ENCODE measurements around the gene CXorf58.

Gene CXorf58

DNA sequence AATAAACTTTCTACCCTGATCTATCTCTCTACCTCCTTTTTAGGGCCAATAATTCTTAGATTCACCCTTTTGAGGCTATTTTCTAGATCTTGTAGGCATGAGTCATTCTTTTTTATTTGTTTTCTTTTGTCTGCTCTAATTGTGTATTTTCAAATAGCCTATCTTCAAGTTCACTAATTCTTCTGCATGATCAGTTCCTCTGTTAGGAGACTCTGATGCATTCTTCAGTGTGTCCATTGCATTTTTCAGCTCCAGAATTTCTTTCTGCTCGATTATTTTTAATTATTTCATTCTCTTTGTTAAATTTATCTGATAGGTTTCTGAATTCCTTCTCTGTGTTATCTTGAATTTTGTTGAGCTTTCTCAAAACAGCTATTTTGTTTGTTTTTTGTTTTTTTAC is 11.3 kb downstream of the CXorf58 start:
- Mint-ChIP-seq H3K4me1 (no peaks in the 10 kb centered on the region), H3K27ac (no peak overlapping the region), H3K4me3 (no peak overlapping the region), H3K9me3 (peaks cover 3% of the 10 kb centered on the region), H3K36me3 (peaks cover 3% of the 10 kb centered on the region), H3K27me3 (no peaks in the 10 kb centered on the region)
- ATAC-seq (ENCODE audit: low read depth): no peak
- DNase-seq (ENCODE audit: low spot score in 2 of 2): no peak

GRCh38 chrX:23919706-23920320 is 12.0 kb downstream of the CXorf58 start:
- H3K4me3 Mint-ChIP-seq: no peak overlapping the region

GRCh38 chrX:23926015-23926414 is 18.2 kb downstream of the CXorf58 start:
- H3K27ac Mint-ChIP-seq: no peak overlapping the region
- no peaks in the 10 kb centered on the region for H3K36me3 Mint-ChIP-seq
- ATAC-seq (ENCODE audit: low read depth): no peak
- H3K9me3 Mint-ChIP-seq: no peaks in the 10 kb centered on the region
- no peaks in the 10 kb centered on the region for H3K27me3 Mint-ChIP-seq
- DNase-seq (ENCODE audit: low spot score in 2 of 2): no peak
- H3K4me1 Mint-ChIP-seq: peaks cover 1% of the 10 kb centered on the region
- H3K4me3 Mint-ChIP-seq: no peak overlapping the region

More at GRCh38 chrX:23919706-23920320, 12.0 kb downstream of the CXorf58 start:
- no peak for ATAC-seq (ENCODE audit: low read depth)
- Mint-ChIP-seq H3K27me3 (no peaks in the 10 kb centered on the region), H3K27ac (no peak overlapping the region), H3K36me3 (peaks cover 3% of the 10 kb centered on the region), H3K9me3 (peaks cover 3% of the 10 kb centered on the region), H3K4me1 (no peaks in the 10 kb centered on the region)
- no peak for DNase-seq (ENCODE audit: low spot score in 2 of 2)

DNA sequence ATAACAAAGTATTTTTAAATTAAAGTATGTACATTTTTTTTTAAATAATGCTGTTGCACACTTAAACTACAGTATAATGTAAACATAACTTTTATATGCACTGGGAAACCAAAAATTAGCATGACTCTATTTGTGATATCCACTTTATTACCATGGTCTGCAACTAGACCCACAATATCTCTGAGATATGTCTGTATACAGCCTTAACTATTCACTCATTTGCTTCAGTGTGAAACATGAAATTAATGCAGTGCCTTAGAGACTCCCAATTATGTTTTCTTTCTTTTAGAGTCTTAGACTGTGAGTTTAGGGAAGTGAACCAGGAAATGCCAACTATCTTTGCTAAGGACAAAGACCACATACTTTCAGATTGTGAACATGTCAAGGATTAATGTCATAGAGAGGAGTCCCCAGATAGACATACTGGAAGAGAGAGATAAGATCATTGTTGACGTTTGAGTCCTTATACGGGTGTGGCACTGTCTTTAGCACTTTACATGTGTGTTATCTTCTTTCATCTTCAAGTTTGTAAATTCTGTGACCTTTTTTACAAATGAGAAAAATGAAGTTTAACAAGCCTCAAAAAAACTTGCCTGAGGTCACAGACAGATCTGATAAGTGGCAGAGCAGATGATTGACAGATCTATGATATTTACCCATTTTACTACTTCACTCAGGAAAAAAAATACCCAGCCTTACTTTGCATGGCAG is 23.2 kb downstream of the CXorf58 start:
- no peaks in the 10 kb centered on the region for H3K36me3 Mint-ChIP-seq

DNA sequence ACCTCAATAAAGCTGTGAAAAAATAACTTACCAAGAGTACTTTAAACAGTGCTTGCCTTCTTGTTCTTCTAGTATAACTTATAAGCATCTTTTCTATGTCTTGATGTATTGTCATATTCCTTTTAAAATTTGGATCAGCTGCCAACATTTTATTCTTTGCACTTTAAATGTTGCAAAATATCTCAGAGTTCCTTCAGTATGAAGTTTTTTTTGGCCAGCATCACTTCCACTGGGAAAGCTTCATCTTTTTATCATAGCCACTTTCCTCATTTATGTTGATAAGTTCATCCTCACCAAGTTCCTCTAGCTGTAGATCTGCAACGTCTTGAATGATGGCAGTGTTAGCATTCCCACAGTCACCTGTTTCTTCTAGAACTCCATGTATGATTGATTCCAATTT is 24.2 kb downstream of the CXorf58 start:
- no peaks in the 10 kb centered on the region for H3K9me3 Mint-ChIP-seq
- peaks cover 4% of the 10 kb centered on the region for H3K4me1 Mint-ChIP-seq
- H3K27me3 Mint-ChIP-seq: no peaks in the 10 kb centered on the region
- H3K27ac Mint-ChIP-seq: no peak overlapping the region
- DNase-seq (ENCODE audit: low spot score in 2 of 2): no peak
- no peak overlapping the region for H3K4me3 Mint-ChIP-seq
- ATAC-seq (ENCODE audit: low read depth): no peak
- no peaks in the 10 kb centered on the region for H3K36me3 Mint-ChIP-seq

More for the DNA sequence above, 23.2 kb downstream of the CXorf58 start:
- H3K27me3 Mint-ChIP-seq: no peaks in the 10 kb centered on the region
- ATAC-seq (ENCODE audit: low read depth): no peak
- no peaks in the 10 kb centered on the region for H3K9me3 Mint-ChIP-seq
- no peak overlapping the region for H3K4me3 Mint-ChIP-seq
- no peak for DNase-seq (ENCODE audit: low spot score in 2 of 2)
- peaks cover 4% of the 10 kb centered on the region for H3K4me1 Mint-ChIP-seq
- H3K27ac Mint-ChIP-seq: no peak overlapping the region

DNA sequence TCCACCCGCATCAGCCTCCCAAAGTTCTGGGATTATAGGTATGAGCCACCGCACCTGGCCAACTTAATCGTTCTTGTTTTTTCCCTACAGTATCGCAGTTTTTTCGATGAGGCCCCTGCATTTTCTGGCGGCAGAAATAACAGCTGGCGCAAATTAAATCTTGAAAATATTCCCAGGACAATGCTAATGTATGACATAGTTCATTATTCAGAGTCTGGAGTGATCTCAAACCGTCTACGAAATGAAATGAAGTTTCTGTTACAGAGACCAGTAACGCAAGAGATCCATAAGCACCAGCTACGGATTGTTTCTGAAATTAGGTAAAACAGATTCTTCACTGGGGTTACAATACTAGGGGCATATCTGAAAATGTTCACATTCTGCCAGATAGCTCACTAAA is 27.3 kb downstream of the CXorf58 start:
- Mint-ChIP-seq H3K4me3 (no peak overlapping the region), H3K27ac (no peak overlapping the region), H3K36me3 (no peaks in the 10 kb centered on the region), H3K4me1 (peaks cover 4% of the 10 kb centered on the region), H3K27me3 (no peaks in the 10 kb centered on the region), H3K9me3 (no peaks in the 10 kb centered on the region)
- DNase-seq (ENCODE audit: low spot score in 2 of 2): no peak
- no peak for ATAC-seq (ENCODE audit: low read depth)

DNA sequence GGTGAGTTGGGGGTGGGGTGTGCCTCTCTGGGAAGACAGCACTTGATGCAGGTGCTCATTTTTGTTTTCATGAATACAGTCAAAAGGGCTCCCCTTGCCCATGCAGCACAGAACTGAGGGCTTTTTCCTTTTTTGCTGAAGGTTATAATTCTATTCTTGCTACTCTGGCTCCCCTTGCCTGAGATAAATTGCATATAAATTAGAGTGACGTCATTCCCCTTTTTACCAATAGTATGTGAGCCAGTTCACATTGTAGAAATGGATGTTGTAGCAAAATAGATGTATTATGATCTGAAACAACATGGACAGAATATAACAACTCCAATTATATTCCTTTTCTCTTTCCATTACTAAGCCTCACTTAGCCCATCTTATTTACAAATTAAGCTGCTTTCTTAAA is 28.4 kb downstream of the CXorf58 start:
- no peak overlapping the region for H3K4me3 Mint-ChIP-seq

GRCh38 chrX:23937100-23937499 is 29.3 kb downstream of the CXorf58 start:
- no peak for ATAC-seq (ENCODE audit: low read depth)
- Mint-ChIP-seq H3K4me3 (no peak overlapping the region), H3K4me1 (no peaks in the 10 kb centered on the region), H3K27me3 (no peaks in the 10 kb centered on the region), H3K27ac (no peak overlapping the region), H3K36me3 (no peaks in the 10 kb centered on the region), H3K9me3 (no peaks in the 10 kb centered on the region)
- DNase-seq (ENCODE audit: low spot score in 2 of 2): no peak

More for the DNA sequence above, 28.4 kb downstream of the CXorf58 start:
- no peak overlapping the region for H3K27ac Mint-ChIP-seq
- DNase-seq (ENCODE audit: low spot score in 2 of 2) (no peak), ATAC-seq (ENCODE audit: low read depth) (no peak)
- no peaks in the 10 kb centered on the region for H3K9me3 Mint-ChIP-seq
- no peaks in the 10 kb centered on the region for H3K27me3 Mint-ChIP-seq
- peaks cover 1% of the 10 kb centered on the region for H3K4me1 Mint-ChIP-seq
- H3K36me3 Mint-ChIP-seq: no peaks in the 10 kb centered on the region

DNA sequence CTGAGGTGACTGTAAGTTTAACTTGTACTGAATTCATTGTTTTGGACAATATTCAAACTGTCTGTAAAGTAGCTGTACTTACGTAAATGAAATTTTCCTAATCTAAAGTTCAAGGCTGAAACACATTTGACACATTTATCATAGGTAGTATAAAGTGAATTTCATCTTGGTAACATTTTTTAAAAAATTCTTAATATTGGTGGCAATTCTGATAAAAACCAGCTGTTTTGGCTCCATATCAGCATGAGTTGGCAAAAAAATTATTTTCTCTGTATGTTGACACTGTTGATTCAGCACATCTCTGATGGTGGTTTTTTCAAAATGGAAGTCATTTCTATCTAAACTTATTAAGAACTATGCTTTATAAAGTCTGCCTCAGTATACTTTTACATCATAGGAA is 30.9 kb downstream of the CXorf58 start:
- no peak overlapping the region for H3K4me3 Mint-ChIP-seq
- H3K27me3 Mint-ChIP-seq: no peaks in the 10 kb centered on the region
- no peaks in the 10 kb centered on the region for H3K9me3 Mint-ChIP-seq
- ATAC-seq (ENCODE audit: low read depth): no peak
- no peaks in the 10 kb centered on the region for H3K4me1 Mint-ChIP-seq
- no peak for DNase-seq (ENCODE audit: low spot score in 2 of 2)
- H3K36me3 Mint-ChIP-seq: no peaks in the 10 kb centered on the region
- H3K27ac Mint-ChIP-seq: no peak overlapping the region

DNA sequence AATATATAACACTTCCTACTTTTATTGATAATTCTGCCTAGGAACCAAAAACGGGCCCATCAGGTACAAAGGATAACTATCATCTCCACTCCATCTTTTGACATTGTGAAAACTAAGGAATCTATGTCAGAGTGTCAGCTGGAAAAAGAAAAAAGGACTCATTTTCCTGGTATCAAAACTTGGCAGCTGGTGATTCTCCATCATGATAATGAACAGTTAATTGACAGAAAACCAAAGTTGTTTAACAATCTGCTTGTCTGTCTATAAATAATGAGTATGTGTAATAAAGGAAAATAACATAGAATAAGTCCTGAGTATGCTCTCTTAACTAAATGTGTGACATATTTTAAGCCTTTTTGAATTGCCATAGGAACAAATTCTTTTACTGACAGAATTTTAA is 31.4 kb downstream of the CXorf58 start:
- DNase-seq (ENCODE audit: low spot score in 2 of 2): no peak

DNA sequence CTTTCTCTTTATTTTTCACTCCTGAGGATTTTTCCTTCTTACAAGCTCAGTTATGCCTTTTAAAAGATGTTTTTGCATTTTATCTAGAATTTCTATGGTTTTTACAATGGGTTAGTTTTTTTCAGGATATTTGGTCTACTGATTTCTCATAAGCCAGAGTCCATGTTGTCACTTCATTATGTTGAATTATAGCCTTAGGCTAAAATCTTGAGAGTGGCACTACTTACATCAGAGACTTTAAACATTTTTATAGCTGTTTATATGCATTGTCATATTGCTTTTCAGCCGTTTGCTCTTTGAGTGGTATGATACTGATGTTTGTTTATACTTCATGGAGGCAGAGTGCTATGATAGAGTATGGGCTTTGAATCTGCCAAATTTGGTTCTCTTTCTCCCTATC is 36.4 kb downstream of the CXorf58 start:
- H3K27me3 Mint-ChIP-seq: no peaks in the 10 kb centered on the region
- H3K27ac Mint-ChIP-seq: no peak overlapping the region
- H3K36me3 Mint-ChIP-seq: no peaks in the 10 kb centered on the region
- H3K4me1 Mint-ChIP-seq: no peaks in the 10 kb centered on the region
- no peaks in the 10 kb centered on the region for H3K9me3 Mint-ChIP-seq
- no peak overlapping the region for H3K4me3 Mint-ChIP-seq
- ATAC-seq (ENCODE audit: low read depth) (no peak), DNase-seq (ENCODE audit: low spot score in 2 of 2) (no peak)

More for the DNA sequence above, 31.4 kb downstream of the CXorf58 start:
- Mint-ChIP-seq H3K4me1 (no peaks in the 10 kb centered on the region), H3K27ac (no peak overlapping the region), H3K36me3 (no peaks in the 10 kb centered on the region), H3K4me3 (no peak overlapping the region), H3K27me3 (no peaks in the 10 kb centered on the region), H3K9me3 (no peaks in the 10 kb centered on the region)
- ATAC-seq (ENCODE audit: low read depth): no peak

GRCh38 chrX:23945206-23945605 is 37.4 kb downstream of the CXorf58 start:
- DNase-seq (ENCODE audit: low spot score in 2 of 2) (no peak), ATAC-seq (ENCODE audit: low read depth) (no peak)
- no peaks in the 10 kb centered on the region for H3K36me3 Mint-ChIP-seq
- H3K4me3 Mint-ChIP-seq: no peak overlapping the region
- H3K9me3 Mint-ChIP-seq: no peaks in the 10 kb centered on the region
- no peaks in the 10 kb centered on the region for H3K27me3 Mint-ChIP-seq
- no peak overlapping the region for H3K27ac Mint-ChIP-seq
- H3K4me1 Mint-ChIP-seq: no peaks in the 10 kb centered on the region

- Mint-ChIP-seq H3K4me1 (peaks cover 7% of the 10 kb centered on the region), H3K27ac (no peak overlapping the region), H3K36me3 (no peaks in the 10 kb centered on the region), H3K27me3 (no peaks in the 10 kb centered on the region), H3K9me3 (no peaks in the 10 kb centered on the region), H3K4me3 (no peak overlapping the region)
- ATAC-seq (ENCODE audit: low read depth) (no peak), DNase-seq (ENCODE audit: low spot score in 2 of 2) (no peak)
These were observed 44.6 kb downstream of the CXorf58 start for GRCh38 chrX:23952391-23952790.

DNA sequence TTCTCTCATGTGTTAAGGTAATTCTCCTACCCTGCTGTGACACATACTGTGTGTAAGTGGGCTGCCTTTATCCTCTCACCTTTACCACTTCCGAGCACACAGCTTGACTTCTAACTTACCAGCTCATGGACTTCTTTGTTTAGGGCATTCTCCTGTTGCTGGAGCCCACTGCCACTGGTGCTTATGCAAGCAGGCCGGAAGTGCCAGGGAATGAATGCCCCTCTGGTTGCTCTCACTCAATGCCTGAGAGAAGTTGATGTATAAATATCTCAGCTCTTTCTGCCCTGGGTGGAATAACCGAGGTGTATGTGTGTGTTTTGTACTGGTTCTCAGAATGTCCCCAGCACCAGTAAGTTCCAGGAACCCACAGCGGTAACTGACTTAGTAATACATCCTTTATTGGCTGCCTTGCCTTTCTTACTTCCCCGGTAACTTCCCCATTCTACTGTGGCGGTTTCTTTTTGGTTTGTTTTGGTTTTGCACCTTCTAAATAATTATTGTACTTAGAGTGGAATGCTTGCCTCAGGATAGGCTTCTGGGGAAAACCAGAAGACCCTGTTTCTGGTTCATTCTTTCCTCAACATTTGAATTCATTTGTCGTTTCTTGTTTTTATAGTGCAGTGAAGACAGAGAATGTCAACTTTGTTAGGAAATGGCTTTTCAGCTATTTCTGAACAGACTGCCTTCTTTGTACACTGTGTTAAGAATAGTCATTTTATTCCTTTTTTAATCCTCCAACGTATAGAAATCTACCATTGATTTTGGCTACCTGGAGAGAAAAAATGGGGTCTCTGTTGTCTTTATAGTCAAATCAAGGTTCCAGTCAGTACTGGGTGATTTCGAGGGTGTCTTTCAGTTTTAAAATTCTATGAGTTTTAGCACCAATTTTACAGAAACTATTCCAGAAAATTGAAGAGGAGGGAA is 45.4 kb downstream of the CXorf58 start:
- DNase-seq (ENCODE audit: low spot score in 2 of 2) (peak; percentile 10 to 16), ATAC-seq (ENCODE audit: low read depth) (peak; percentile 98)
- H3K4me3 Mint-ChIP-seq: peak overlapping the region; percentile 78
- H3K27me3 Mint-ChIP-seq: no peaks in the 10 kb centered on the region
- no peaks in the 10 kb centered on the region for H3K9me3 Mint-ChIP-seq
- H3K36me3 Mint-ChIP-seq: no peaks in the 10 kb centered on the region
- peaks cover 7% of the 10 kb centered on the region for H3K4me1 Mint-ChIP-seq
- H3K27ac Mint-ChIP-seq: peak overlapping the region; percentile 75
